Endothelial cell of umbilical vein (primary cell): ENCODE results near the gene EMCN. TPM values are rescaled to one million over a fixed set of nuclear protein-coding genes. Genes with fewer than 3 reads are reported as not detected.

ENCODE experiments used
- BruUV-seq: library from RNA; stranded (reverse); fragments of 400-500 nt; replicated peaks from 2 replicates; lab custom pipeline; 2021; lab: Mats Ljungman, UMichigan
- CTCF ChIA-PET: fragments of 300-600, 350-600 bp; sonication (Branson Sonifier 250); formaldehyde crosslinking; loops from one replicate; lab custom pipeline; 2021; ENCODE audit warnings: antibody characterized with exemption, inconsistent platforms; lab: Charles Lee
- POLR2A ChIA-PET: fragments of 300-600, 350-600 bp; sonication (Branson Sonifier 250); formaldehyde crosslinking; loops from one replicate; lab custom pipeline; 2021; ENCODE audit warnings: antibody characterized with exemption, inconsistent platforms; lab: Charles Lee
- DNase-seq: peaks from one replicate; pipeline ENCODE4 v3.0.0-alpha.2; 2011; ENCODE audit warnings: low read depth, low spot score
- FAIRE-seq: peaks from 2 replicates; lab custom pipeline; 2011; peaks lifted over from hg19 to GRCh38; lab: Jason Lieb, UNC
- H2AFZ ChIP-seq: 2 replicates; pipeline ENCODE4 v1.6.0; 2012; ENCODE audit warnings: low read depth, low read length, control low read depth, inconsistent platforms
- H3K27ac ChIP-seq: 2 replicates; pipeline ENCODE4 v1.5.1; 2011; ENCODE audit warnings: low read depth, mild to moderate bottlenecking, control low read depth, low read length, moderate library complexity; ENCODE audit not compliant: insufficient read depth
- H3K27me3 ChIP-seq, 2 experiments: 2 replicates each; pipeline versions ENCODE4 v1.6.0 to v1.6.1; 2011; ENCODE audit warnings: low read length in 2 of 2, mixed read lengths in 1 of 2; ENCODE audit not compliant: control insufficient read depth in 2 of 2, insufficient read depth in 2 of 2
- H3K36me3 ChIP-seq, 2 experiments: 2 replicates in 1 of 2; 3 replicates in 1 of 2; pipeline ENCODE4 v1.5.1; 2011; ENCODE audit warnings: low read length in 2 of 2, mild to moderate bottlenecking in 1 of 2, moderate library complexity in 1 of 2; ENCODE audit not compliant: control insufficient read depth in 2 of 2, insufficient read depth in 2 of 2; ENCODE audit errors: extremely low read depth in 1 of 2
- H3K4me1 ChIP-seq: 3 replicates; pipeline ENCODE4 v1.5.1; 2011; ENCODE audit warnings: mild to moderate bottlenecking, low read length; ENCODE audit not compliant: control insufficient read depth, insufficient read depth; ENCODE audit errors: extremely low read depth
- H3K4me2 ChIP-seq: 2 replicates; pipeline ENCODE4 v1.6.1; 2011; ENCODE audit warnings: low read length, control low read depth, mixed read lengths; ENCODE audit not compliant: insufficient read depth
- H3K4me3 ChIP-seq, 3 experiments: fragments of 200-600 bp in 1 of 3; sonication (generic), shearing (Covaris generic) in 1 of 3; replicated peaks in 1 of 3; 2 replicates each; pipeline ENCODE4 v1.5.1; 2011 to 2016; ENCODE audit warnings: control low read depth in 3 of 3, low read length in 3 of 3, mild to moderate bottlenecking in 2 of 3, inconsistent platforms in 1 of 3, low read depth in 1 of 3, moderate library complexity in 1 of 3; ENCODE audit not compliant: insufficient read depth in 1 of 3
- H3K79me2 ChIP-seq: 2 replicates; pipeline ENCODE4 v1.6.0; 2012; ENCODE audit warnings: low read length, inconsistent platforms; ENCODE audit not compliant: control insufficient read depth, insufficient read depth
- H3K9ac ChIP-seq: replicated peaks from 2 replicates; pipeline ENCODE3; 2011; ENCODE audit warnings: low read length, control low read depth; ENCODE audit not compliant: insufficient read depth; ENCODE audit errors: extremely low read depth
- H3K9me1 ChIP-seq: replicated peaks from 3 replicates; pipeline ENCODE4 v1.6.0; 2011; ENCODE audit warnings: mild to moderate bottlenecking, low read length; ENCODE audit not compliant: control insufficient read depth, insufficient read depth; ENCODE audit errors: extremely low read depth
- H3K9me3 ChIP-seq: replicated peaks from 2 replicates; pipeline ENCODE4 v1.5.1; 2012; ENCODE audit warnings: low read length, inconsistent platforms; ENCODE audit not compliant: control insufficient read depth, insufficient read depth
- H4K20me1 ChIP-seq: replicated peaks from 2 replicates; pipeline ENCODE3; 2011; ENCODE audit warnings: mild to moderate bottlenecking, low read length; ENCODE audit not compliant: control insufficient read depth, insufficient read depth; ENCODE audit errors: extremely low read depth
- CTCF ChIP-seq, 2 donors: IDR thresholded peaks; 1 replicate in 1 of 2; 2 replicates in 1 of 2; pipeline ENCODE4 v1.5.1; 2011; ENCODE audit warnings: low read length in 2 of 2, mild to moderate bottlenecking in 2 of 2, moderate library complexity in 2 of 2, control low read depth in 1 of 2, inconsistent platforms in 1 of 2, low read depth in 1 of 2; ENCODE audit not compliant: insufficient read depth in 1 of 2; ENCODE audit errors: extremely low read depth in 1 of 2
- EZH2 ChIP-seq: IDR thresholded peaks from 2 replicates; pipeline ENCODE4 v1.6.1; 2012; ENCODE audit warnings: borderline replicate concordance, low read depth, mild to moderate bottlenecking, moderate library complexity, low read length, inconsistent platforms; ENCODE audit not compliant: severe bottlenecking
- FOS ChIP-seq: IDR thresholded peaks from 2 replicates; pipeline ENCODE4 v1.6.1; 2011; ENCODE audit warnings: mild to moderate bottlenecking, low read length, moderate library complexity, borderline replicate concordance; ENCODE audit not compliant: insufficient read depth
- GATA2 ChIP-seq: IDR thresholded peaks from 2 replicates; pipeline ENCODE4 v1.7.0; 2011; ENCODE audit warnings: low read depth, mild to moderate bottlenecking, moderate library complexity, mixed read lengths, low read length; ENCODE audit not compliant: insufficient read length, insufficient read depth
- JUN ChIP-seq: IDR thresholded peaks from 2 replicates; pipeline ENCODE4 v1.6.1; 2011; ENCODE audit warnings: borderline replicate concordance, low read depth; ENCODE audit not compliant: insufficient read length, insufficient read depth
- MAX ChIP-seq: IDR thresholded peaks from 2 replicates; pipeline ENCODE4 v1.6.1; 2011; ENCODE audit not compliant: insufficient read depth, insufficient read length
- MYC ChIP-seq: IDR thresholded peaks from one replicate; pipeline ENCODE4 v1.6.1; 2011; ENCODE audit warnings: mild to moderate bottlenecking, low read depth, low read length
- POLR2A ChIP-seq: IDR thresholded peaks from 2 replicates; pipeline ENCODE4 v1.6.1; 2012; ENCODE audit warnings: low read depth, mild to moderate bottlenecking, control low read depth, low read length
- POLR2AphosphoS5 ChIP-seq: IDR thresholded peaks from 2 replicates; pipeline ENCODE4 v1.6.1; 2012; ENCODE audit warnings: low read depth, mild to moderate bottlenecking, control low read depth, low read length, moderate library complexity; ENCODE audit not compliant: insufficient read depth
- dilution Hi-C: fragments of 300-500 bp; cut with MboI; formaldehyde crosslinking; loops from one replicate; pipeline ENCODE4 v1.15.0; 2019; ENCODE audit warnings: low sequenced_read_pairs; ENCODE audit not compliant: extremely low pct_ligation_motif_present
- intact Hi-C: fragments of 100-400 bp; cut with micrococcal nuclease; formaldehyde crosslinking; loops from one replicate; pipeline ENCODE4 v1.10.0; 2022
- polyA plus RNA-seq, 4 experiments: library from polyadenylated mRNA; depleted of rRNA in 3 of 4; stranded (reverse) in 3 of 4; unstranded in 1 of 4; fragments of >200 nt; gene quantifications; 2 replicates each; pipeline versions ENCODE4 v1.2.1 to v1.2.3, GENCODE V29; 2011 to 2012; ENCODE audit warnings: missing spikeins in 1 of 4
- total RNA-seq: library from RNA; stranded (reverse); gene quantifications from 2 replicates; pipeline ENCODE4 v1.2.3, GENCODE V29; 2021

The EMCN gene
- total and polyA plus RNA-seq, 2 donors (not counting 3 experiments of a cell fraction or from before 2014, with no cell fraction given): 51.6 to 97.3 TPM

- Histone ChIP-seq H4K20me1 (no peaks in the 10 kb centered on the region), H3K4me2 (peak overlapping the region; percentile 63), H3K9me1 (no peaks in the 10 kb centered on the region), H3K79me2 (no peaks in the 10 kb centered on the region), H3K4me3 (no peak overlapping the region), H3K9me3 (no peaks in the 10 kb centered on the region), H3K27me3 (no peaks in the 10 kb centered on the region), H3K27ac (peak overlapping the region; percentile 50), H3K36me3 (no peaks in the 10 kb centered on the region), H3K9ac (peak overlapping the region; percentile 2), H3K4me1 (peaks cover 15% of the 10 kb centered on the region), H2AFZ (peak overlapping the region; percentile 46)
- DNase-seq (peak; percentile 69), FAIRE-seq (no peak)
- BruUV-seq: no TSS peak
- no peak for TF ChIP-seq EZH2
- TF ChIP-seq MAX: no peak
- peak; percentile 76 for TF ChIP-seq FOS
- TF ChIP-seq CTCF (IDR thresholded peaks at IDR 0.05; ENCODE audit: extremely low read depth in 1 of 2, insufficient read depth in 1 of 2, low read depth in 1 of 2, low read length in 2 of 2): no peak
- peak; percentile 84 for TF ChIP-seq GATA2
- TF ChIP-seq POLR2AphosphoS5: no peak
- TF ChIP-seq POLR2A: no peak
- TF ChIP-seq JUN: peak; percentile 32
- no peak for TF ChIP-seq MYC
- ChIA-PET POLR2A (no interaction called here), CTCF (no interaction called here)
- intact Hi-C loops: no loop called here
- dilution Hi-C loops: no loop called here
These were observed 169.3 kb downstream of the EMCN start for GRCh38 chr4:100348473-100348872.
